ENCODE results near the gene SLC19A1. TPM values are rescaled to one million over a fixed set of nuclear protein-coding genes. Genes with fewer than 3 reads are reported as not detected.

The SLC19A1 gene
- total RNA-seq, 1 donor from 2014 or later: 36.8 TPM

GRCh38 chr21:45559216-45560105 lies 17.2 kb upstream of the SLC19A1 start:
- no peak for DNase-seq (ENCODE audit: low spot score in 2 of 2, unreplicated experiment in 2 of 2)
- Mint-ChIP-seq H3K27ac (no peak overlapping the region), H3K4me1 (peaks cover 21% of the 10 kb centered on the region), H3K4me3 (no peak overlapping the region), H3K9me3 (peaks cover 13% of the 10 kb centered on the region), H3K27me3 (ENCODE audit: low read depth) (no peaks in the 10 kb centered on the region), H3K36me3 (peaks cover 6% of the 10 kb centered on the region)
- no peak for TF ChIP-seq CTCF (IDR thresholded peaks at IDR 0.05; ENCODE audit: unreplicated experiment)

GRCh38 chr21:45558044-45558721 lies 15.9 kb upstream of the SLC19A1 start:
- Mint-ChIP-seq H3K27me3 (ENCODE audit: low read depth) (no peaks in the 10 kb centered on the region), H3K27ac (no peak overlapping the region)

GRCh38 chr21:45557616-45558043 lies 15.4 kb upstream of the SLC19A1 start:
- peak in 1 of 2 experiments; percentile 13 for DNase-seq (ENCODE audit: low spot score in 2 of 2, unreplicated experiment in 2 of 2)
- Mint-ChIP-seq H3K4me1 (peaks cover 14% of the 10 kb centered on the region), H3K4me3 (no peak overlapping the region), H3K27me3 (ENCODE audit: low read depth) (no peaks in the 10 kb centered on the region), H3K9me3 (peaks cover under 1% of the 10 kb centered on the region), H3K36me3 (no peaks in the 10 kb centered on the region), H3K27ac (no peak overlapping the region)
- no peak for TF ChIP-seq CTCF (IDR thresholded peaks at IDR 0.05; ENCODE audit: unreplicated experiment)

More at GRCh38 chr21:45558044-45558721, 15.9 kb upstream of the SLC19A1 start:
- no peak for DNase-seq (ENCODE audit: low spot score in 2 of 2, unreplicated experiment in 2 of 2)
- peaks cover 1% of the 10 kb centered on the region for H3K36me3 Mint-ChIP-seq
- H3K4me1 Mint-ChIP-seq: peaks cover 20% of the 10 kb centered on the region
- no peak for TF ChIP-seq CTCF (IDR thresholded peaks at IDR 0.05; ENCODE audit: unreplicated experiment)
- no peak overlapping the region for H3K4me3 Mint-ChIP-seq
- H3K9me3 Mint-ChIP-seq: peaks cover 6% of the 10 kb centered on the region

- H3K9me3 Mint-ChIP-seq: no peaks in the 10 kb centered on the region
- no peak for TF ChIP-seq CTCF (IDR thresholded peaks at IDR 0.05; ENCODE audit: unreplicated experiment)
- peak overlapping the region; percentile 24 for H3K4me3 Mint-ChIP-seq
- no peak overlapping the region for H3K27ac Mint-ChIP-seq
- H3K27me3 Mint-ChIP-seq (ENCODE audit: low read depth): no peaks in the 10 kb centered on the region
- H3K36me3 Mint-ChIP-seq: no peaks in the 10 kb centered on the region
- DNase-seq (ENCODE audit: low spot score in 2 of 2, unreplicated experiment in 2 of 2): no peak
- H3K4me1 Mint-ChIP-seq: peaks cover 8% of the 10 kb centered on the region
Observed at GRCh38 chr21:45556645-45557615, 14.7 kb upstream of the SLC19A1 start.

GRCh38 chr21:45556302-45556644 lies 14.0 kb upstream of the SLC19A1 start:
- Mint-ChIP-seq H3K27ac (no peak overlapping the region), H3K4me1 (peaks cover 11% of the 10 kb centered on the region), H3K27me3 (ENCODE audit: low read depth) (no peaks in the 10 kb centered on the region), H3K36me3 (no peaks in the 10 kb centered on the region), H3K9me3 (no peaks in the 10 kb centered on the region), H3K4me3 (no peak overlapping the region)
- peak; percentile 48 for TF ChIP-seq CTCF (IDR thresholded peaks at IDR 0.05; ENCODE audit: unreplicated experiment)
- DNase-seq (ENCODE audit: low spot score in 2 of 2, unreplicated experiment in 2 of 2): no peak
